ENCODE measurements around the gene RPUSD1.

The RPUSD1 gene

DNA sequence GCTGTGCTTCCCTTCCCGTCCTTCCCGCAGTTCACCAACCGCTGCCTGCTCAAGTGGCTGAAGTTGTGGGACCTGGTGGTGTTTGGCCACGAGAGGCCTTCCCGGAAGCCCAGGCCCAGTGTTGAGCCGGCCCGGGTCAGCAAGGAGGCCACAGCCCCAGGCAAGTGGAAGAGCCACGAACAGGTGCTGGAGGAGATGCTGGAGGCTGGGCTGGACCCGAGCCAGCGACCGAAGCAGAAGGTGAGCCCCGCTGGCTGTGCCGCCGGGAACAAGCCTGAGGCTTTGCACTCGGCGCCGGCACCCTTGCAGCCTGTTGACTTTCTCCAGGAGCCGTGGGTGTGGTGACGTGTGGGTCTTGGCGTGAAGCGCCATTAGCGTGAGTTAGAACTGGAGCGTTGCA is 3.0 kb upstream of the RPUSD1 start:
- Histone ChIP-seq H3K4me3 (replicated peaks; ENCODE audit: low read depth, low read length) (no peak overlapping the region), H3K27me3 (replicated peaks; ENCODE audit: control insufficient read depth, insufficient read depth, low read length) (no peaks in the 10 kb centered on the region), H3K36me3 (ENCODE audit: control insufficient read depth, insufficient read depth, low read length) (peaks cover 10% of the 10 kb centered on the region)
- DNase-seq (ENCODE audit: extremely low read depth, insufficient read length) = no peak
- TF ChIP-seq CTCF (IDR thresholded peaks at IDR 0.05; ENCODE audit: insufficient read depth, low read length, poor library complexity, severe bottlenecking) = no peak

GRCh38 chr16:790086-790485 is 1.9 kb upstream of the RPUSD1 start:
- H3K4me3 ChIP-seq (replicated peaks; ENCODE audit: low read depth, low read length) = no peak overlapping the region
- no peaks in the 10 kb centered on the region for H3K27me3 ChIP-seq (replicated peaks; ENCODE audit: control insufficient read depth, insufficient read depth, low read length)
- TF ChIP-seq CTCF (IDR thresholded peaks at IDR 0.05; ENCODE audit: insufficient read depth, low read length, poor library complexity, severe bottlenecking) = no peak
- no peak for DNase-seq (ENCODE audit: extremely low read depth, insufficient read length)
- H3K36me3 ChIP-seq (ENCODE audit: control insufficient read depth, insufficient read depth, low read length) = peaks cover 15% of the 10 kb centered on the region

DNA sequence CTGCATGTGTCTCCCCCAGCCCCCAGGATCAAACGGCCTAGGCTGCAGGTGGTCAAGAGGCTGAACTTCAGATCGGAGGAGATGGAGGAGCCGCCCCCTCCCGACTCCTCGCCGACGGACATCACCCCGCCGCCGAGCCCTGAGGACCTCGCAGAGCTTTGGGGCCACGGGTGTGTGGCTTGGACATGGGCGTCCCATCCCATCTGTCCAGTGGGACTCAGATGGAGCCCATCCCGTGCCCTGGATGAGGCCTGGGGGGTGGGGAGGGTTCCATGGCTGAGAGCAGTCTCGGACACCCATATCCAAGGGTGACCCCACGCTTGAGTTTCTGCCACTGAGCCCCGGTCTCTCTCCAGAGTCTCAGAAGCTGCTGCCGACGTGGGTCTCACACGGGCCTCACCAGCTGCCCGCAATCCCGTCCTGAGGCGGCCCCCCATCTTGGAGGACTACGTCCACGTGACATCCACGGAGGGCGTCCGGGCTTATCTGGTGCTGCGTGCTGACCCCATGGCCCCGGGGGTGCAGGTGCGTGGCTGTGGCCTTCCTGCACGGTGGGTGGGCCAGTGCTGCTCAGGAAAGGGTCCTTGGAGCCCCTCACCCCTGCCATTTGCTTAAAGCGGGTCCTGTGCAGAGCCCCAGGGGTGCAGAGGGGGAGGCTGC is 1.1 kb upstream of the RPUSD1 start:
- no peak for DNase-seq (ENCODE audit: extremely low read depth, insufficient read length)
- TF ChIP-seq CTCF (IDR thresholded peaks at IDR 0.05; ENCODE audit: insufficient read depth, low read length, poor library complexity, severe bottlenecking) = no peak
- H3K27me3 ChIP-seq (replicated peaks; ENCODE audit: control insufficient read depth, insufficient read depth, low read length) = no peaks in the 10 kb centered on the region
- H3K4me3 ChIP-seq (replicated peaks; ENCODE audit: low read depth, low read length) = peak overlapping the region; percentile 93
- H3K36me3 ChIP-seq (ENCODE audit: control insufficient read depth, insufficient read depth, low read length) = peaks cover 17% of the 10 kb centered on the region

- no peaks in the 10 kb centered on the region for H3K27me3 ChIP-seq (replicated peaks; ENCODE audit: control insufficient read depth, insufficient read depth, low read length)
- peak within 1 kb of the TSS; percentile 99 for H3K4me3 ChIP-seq (replicated peaks; ENCODE audit: low read depth, low read length)
- peaks cover 17% of the 10 kb centered on the region for H3K36me3 ChIP-seq (ENCODE audit: control insufficient read depth, insufficient read depth, low read length)
- no peak for TF ChIP-seq CTCF (IDR thresholded peaks at IDR 0.05; ENCODE audit: insufficient read depth, low read length, poor library complexity, severe bottlenecking)
- peak; percentile 94 for DNase-seq (ENCODE audit: extremely low read depth, insufficient read length)
Measured at GRCh38 chr16:788399-789126, 382 bp upstream of the RPUSD1 start, which contains the start of gene CHTF18. CHTF18 (plus strand) TSS chr16:788620; CDS start chr16:788685, 65 bp downstream.

DNA sequence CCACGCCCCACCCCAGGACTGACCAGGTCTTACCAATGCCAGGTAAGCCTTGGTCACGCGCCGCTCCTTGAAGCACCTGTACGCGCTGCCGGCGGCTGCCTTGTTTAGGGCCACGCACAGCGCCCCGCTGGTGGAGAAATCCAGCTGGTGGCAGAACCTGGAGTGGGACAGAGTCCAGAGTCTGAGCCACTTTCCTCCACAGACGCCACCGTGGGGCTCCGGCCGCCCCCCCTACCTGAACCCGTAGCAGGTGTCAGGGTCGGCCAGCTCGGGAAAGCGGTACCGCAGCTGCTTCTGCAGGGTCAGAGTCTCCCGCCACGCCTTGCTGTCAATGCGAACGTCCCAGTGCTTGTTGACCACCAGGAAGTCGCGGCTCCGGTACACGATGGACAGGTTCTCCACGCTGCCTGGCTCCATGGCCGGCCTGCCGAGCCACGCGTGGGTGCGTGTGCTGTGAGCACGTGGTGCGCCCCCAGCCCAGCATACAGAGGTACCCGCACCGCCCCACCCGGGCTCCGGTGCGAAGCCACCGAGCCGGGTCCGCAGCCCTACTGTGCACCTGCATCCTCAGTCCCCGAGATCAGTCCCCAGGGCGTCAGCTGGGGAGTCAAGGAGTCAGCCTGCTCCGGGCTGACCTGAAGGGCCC is 737 bp downstream of the RPUSD1 start:
- no peak for TF ChIP-seq CTCF (IDR thresholded peaks at IDR 0.05; ENCODE audit: insufficient read depth, low read length, poor library complexity, severe bottlenecking)
- Histone ChIP-seq H3K27me3 (replicated peaks; ENCODE audit: control insufficient read depth, insufficient read depth, low read length) (no peaks in the 10 kb centered on the region), H3K36me3 (ENCODE audit: control insufficient read depth, insufficient read depth, low read length) (peaks cover 17% of the 10 kb centered on the region), H3K4me3 (replicated peaks; ENCODE audit: low read depth, low read length) (peak overlapping the region; percentile 99)
- DNase-seq (ENCODE audit: extremely low read depth, insufficient read length) = no peak

All from GM06990 (cell line).